Activated CD4-positive, alpha-beta T cell treated with anti-CD3 and anti-CD28 coated beads, Interleukin-2, amount 50 U/mL, for 16 hours (primary cell): ENCODE results near the gene GOLT1A.

ENCODE experiments used
- DNase-seq: peaks from one replicate; pipeline ENCODE4 v3.0.0-alpha.2; 2020

GOLT1A gene

GRCh38 chr1:204213668-204214662 is at the start of gene GOLT1A:
Gene GOLT1A (minus strand): TSS chr1:204213988. CDS start chr1:204213906, 82 bp downstream.
- DNase-seq: peak; percentile 32

- DNase-seq: no peak
Measured at GRCh38 chr1:204263254-204263910, 49.6 kb upstream of the GOLT1A start.

GRCh38 chr1:204262506-204263253 is 48.9 kb upstream of the GOLT1A start:
- DNase-seq: no peak

GRCh38 chr1:204261746-204262505 is 48.1 kb upstream of the GOLT1A start:
- no peak for DNase-seq

GRCh38 chr1:204261266-204261665 is 47.5 kb upstream of the GOLT1A start:
- no peak for DNase-seq

GRCh38 chr1:204260601-204261197 is 46.9 kb upstream of the GOLT1A start:
- no peak for DNase-seq

- DNase-seq: no peak
Measured at GRCh38 chr1:204259782-204260181, 46.0 kb upstream of the GOLT1A start.

GRCh38 chr1:204259196-204259595 is 45.4 kb upstream of the GOLT1A start:
- DNase-seq: no peak

- peak; percentile 14 for DNase-seq
Measured at GRCh38 chr1:204258213-204259115, 44.7 kb upstream of the GOLT1A start.

- DNase-seq: no peak
Measured at GRCh38 chr1:204257446-204257845, 43.7 kb upstream of the GOLT1A start.

- DNase-seq: no peak
Measured at GRCh38 chr1:204256531-204256930, 42.7 kb upstream of the GOLT1A start.

- no peak for DNase-seq
Measured at GRCh38 chr1:204255966-204256365, 42.2 kb upstream of the GOLT1A start.

GRCh38 chr1:204255225-204255624 is 41.4 kb upstream of the GOLT1A start:
- no peak for DNase-seq

- no peak for DNase-seq
Measured at GRCh38 chr1:204254031-204254661, 40.4 kb upstream of the GOLT1A start.

- DNase-seq: no peak
Measured at GRCh38 chr1:204251926-204252689, 38.3 kb upstream of the GOLT1A start.

- DNase-seq: no peak
Measured at GRCh38 chr1:204251286-204251685, 37.5 kb upstream of the GOLT1A start.

- DNase-seq: no peak
Measured at GRCh38 chr1:204250428-204251030, 36.7 kb upstream of the GOLT1A start.

GRCh38 chr1:204249736-204250427 is 36.1 kb upstream of the GOLT1A start:
- DNase-seq: no peak

GRCh38 chr1:204248954-204249353 is 35.2 kb upstream of the GOLT1A start:
- DNase-seq: no peak
